ENCODE results near the gene GGTLC1.
A peak's percentile ranks its signal among the peaks of the same experiment; 100 is the strongest.
"Not testable (repeated sequence)": the region's sequence is repeated elsewhere in the genome, so short reads cannot be mapped to it uniquely, and the experiment has no call there.

GGTLC1 gene

DNA sequence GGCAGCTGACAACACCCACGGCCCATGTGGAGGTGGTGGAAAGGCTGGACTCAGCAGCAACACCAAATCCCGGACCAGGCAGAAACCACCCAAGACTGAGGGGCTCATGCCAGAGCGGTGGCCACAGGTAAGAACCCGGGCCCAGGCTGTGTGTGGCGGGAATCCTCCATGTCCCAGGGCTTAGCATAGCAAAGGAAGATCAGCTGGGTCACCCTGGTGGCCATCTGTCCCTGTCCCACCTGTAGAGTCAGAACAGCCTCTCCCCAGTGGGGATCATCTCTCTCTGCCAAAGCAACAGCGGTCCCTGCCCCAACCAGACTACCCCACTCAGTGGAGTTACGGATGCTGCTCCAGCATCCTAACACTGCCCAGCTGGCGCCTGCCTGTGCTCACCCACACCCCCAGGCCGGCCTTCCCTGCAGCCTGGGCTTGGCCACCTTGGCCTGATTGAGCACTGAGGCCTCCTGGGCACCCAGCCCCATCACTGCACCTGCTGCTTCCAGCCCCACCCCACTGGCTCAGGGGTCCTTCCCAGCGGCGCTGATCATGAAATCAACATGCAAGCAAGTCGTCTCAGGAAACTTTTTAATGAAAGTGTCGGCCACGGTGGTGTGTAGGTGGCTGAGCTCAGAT is 5.5 kb upstream of the GGTLC1 start:
- DNase-seq = not testable (repeated sequence)

- not testable (repeated sequence) for DNase-seq
These were observed 4.9 kb upstream of the GGTLC1 start for GRCh38 chr20:23993440-23993839.

GRCh38 chr20:23990296-23990695 is 1.7 kb upstream of the GGTLC1 start:
- DNase-seq = not testable (repeated sequence)

- not testable (repeated sequence) for DNase-seq
These were observed 387 bp upstream of the GGTLC1 start for GRCh38 chr20:23988966-23989365.

DNA sequence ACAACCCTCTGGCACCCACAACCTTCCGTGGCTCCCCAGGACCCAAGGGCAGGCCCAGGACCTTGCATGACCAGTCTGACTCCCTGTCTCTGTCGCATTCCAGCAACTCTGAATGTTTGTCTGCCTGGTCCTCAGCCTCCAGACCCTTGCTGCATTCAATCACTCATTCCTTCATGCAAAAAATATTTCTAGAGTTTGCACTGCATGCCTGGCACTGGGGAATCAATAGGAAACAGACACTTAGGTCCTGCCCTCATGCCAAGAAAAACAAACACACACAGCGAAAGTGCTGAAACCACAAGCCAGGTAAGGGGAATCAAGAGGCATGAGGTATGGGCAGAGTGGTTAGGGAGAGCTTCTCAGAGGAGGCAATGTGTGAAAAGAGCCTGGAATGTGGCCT is 1.9 kb downstream of the GGTLC1 start:
- peak; percentile 26 for DNase-seq

DNA sequence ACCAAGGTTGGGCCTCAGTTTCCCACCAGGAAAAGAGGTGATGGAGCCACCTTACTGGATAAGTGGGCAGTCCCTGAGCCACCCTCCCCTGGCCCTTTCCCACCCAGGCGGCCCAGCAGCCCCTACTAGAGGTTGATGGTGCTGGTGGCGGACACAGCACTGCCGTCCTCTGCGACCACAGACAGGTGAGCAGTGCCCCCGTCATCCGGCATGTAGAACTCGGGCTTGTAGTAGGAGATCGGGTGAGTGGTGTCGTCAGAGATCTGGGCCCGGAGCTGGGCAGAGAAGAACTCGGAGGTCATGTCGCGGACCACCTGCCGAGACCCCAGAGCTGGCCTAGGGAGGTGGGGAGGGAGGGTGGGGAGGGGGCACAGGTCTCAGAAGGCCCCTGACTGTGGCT is 2.3 kb downstream of the GGTLC1 start:
- DNase-seq = not testable (repeated sequence)

- not testable (repeated sequence) for DNase-seq
These were observed 2.8 kb downstream of the GGTLC1 start for GRCh38 chr20:23985790-23986225.

GRCh38 chr20:23985066-23985789 is 3.4 kb downstream of the GGTLC1 start:
- DNase-seq = not testable (repeated sequence)

DNA sequence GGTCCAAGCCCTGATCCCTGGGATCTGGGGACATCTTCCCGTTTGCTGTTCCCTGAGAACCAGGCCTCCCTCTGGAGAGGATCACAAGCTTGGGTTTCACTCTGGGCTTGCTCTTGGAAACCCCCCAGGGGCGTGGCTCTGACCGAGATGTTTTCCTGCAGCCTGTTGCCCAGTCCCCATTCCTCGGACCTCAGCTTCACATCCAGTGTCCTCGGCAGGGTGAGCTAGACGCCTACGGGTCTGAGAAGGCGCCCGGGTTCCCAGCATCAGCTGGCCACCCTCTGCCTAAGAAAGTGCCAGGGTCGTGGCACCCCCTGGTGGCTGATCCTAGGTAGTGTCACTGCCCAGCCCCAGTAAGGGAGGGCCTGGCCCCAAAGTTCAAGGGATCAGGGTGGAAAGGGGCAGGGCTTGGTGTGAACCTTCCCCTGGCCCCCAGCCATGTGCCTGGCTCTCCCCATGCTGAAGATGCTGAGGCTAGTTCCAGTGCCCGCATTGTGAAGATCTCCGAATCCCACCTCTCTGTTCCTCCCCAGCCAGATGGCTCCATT is 4.0 kb downstream of the GGTLC1 start:
- not testable (repeated sequence) for DNase-seq

DNA sequence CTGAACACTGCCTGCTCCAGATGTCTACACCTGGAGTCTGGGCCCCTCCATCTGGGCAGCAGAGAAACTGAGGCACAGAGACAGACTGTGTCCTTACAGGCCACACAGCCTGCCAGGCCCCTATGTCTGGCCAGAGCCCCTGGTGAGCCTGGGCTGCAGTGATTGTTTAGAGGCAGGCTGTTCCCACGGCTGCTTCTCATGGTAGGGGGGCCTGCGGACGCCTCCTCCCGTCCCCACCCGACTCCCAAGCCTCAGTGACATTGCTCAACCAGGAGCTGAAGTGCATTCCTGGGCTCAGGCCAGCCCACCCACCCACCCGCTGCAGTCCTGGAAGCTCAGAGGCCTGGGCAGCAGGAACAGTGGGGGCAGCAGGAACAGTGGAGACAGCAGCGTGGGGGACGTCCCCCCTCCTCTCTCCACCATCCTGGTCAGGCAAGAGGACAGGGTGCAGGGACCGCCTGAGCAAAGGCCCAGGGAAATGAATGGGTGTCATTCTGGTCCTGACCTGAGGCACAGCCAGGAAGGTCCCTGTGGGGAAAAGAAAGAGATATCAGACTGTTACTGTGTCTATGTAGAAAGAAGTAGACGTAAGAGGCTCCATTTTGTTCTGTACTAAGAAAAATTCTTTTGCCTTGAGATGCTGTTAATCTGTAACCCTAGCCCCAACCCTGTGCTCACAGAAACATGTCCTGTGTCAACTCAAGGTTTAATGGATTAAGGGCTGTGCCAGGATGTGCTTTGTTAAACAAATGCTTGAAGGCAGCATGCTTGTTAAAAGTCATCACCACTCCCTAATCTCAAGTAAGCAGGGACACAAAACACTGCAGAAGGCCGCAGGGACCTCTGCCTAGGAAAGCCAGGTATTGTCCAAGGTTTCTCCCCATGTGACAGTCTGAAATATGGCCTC is 6.2 kb downstream of the GGTLC1 start:
- DNase-seq = not testable (repeated sequence)

DNA sequence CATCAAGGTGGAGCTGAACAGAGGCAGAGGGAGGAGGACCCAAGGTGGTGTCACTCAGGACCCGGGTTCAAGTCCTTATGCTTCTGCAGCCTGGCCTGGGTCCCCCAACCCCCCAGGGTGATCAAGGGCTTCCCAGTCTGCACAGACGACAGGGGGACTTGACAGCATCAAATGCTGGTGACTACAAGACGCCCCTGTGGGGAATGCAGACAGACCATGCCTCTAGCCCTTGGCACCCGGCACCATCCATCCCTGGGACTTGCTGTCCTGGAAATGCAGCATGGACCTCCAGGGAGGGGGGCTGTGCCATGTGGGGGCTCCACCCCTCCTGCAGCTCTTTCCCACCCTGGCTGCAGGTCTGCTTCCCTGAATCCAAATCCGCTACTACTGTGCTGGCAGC is 7.1 kb downstream of the GGTLC1 start:
- not testable (repeated sequence) for DNase-seq

DNA sequence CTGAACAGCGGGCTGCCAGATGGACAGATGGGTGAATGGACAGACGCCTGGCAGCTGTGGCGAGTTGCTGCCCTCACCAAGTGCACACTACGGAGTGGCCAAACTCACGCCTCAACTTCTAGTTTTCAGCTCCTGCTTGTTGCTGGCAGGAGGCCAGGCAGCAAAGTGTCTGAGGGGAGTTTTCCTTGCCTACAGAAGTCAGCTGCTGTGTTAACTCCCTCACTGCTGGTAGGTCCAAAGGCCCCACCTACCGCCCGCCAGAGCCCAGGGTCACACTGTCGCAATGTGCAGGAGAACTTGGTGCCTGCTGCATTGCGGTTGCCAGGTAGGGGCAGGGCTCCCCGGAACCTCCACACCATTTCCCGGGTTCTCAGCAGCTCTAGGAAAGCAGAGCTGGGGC is 7.6 kb downstream of the GGTLC1 start:
- not testable (repeated sequence) for DNase-seq

DNA sequence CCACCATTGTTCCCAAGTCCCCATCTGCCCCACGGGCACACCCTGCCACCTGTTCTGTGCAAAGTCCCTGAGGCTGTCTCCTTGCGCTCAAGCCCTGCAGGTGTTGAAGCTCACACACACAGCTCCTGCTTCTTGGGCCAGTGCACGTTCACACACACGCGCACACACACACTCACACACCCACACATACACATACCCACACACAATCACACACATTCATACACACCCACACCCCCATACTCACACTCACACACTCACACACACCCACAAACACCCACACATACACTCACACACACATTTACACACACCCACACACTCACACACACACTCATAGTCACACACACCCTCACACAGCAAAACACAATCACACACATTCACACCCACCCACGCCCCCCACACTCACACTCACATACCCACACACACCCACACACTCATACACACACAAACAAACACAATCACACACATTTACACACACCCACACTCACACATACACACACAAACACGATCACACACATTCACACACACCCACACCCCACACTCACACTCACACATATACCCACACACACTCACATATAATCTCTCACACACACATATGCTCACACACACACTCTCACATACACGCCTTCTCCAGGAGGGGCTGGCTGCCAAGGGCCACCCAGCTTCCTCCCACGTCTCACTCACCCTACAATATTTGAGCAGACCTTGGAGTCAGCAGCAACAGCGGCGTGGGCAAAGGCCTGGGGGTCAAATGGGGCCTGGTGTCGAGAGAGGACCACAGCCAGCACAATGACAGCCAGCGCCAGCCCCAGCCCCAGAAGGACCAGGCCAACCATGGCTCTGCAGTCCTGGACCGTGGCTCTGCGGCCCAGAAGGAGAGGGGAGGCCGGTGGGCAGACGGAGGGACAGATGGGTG is 8.4 kb downstream of the GGTLC1 start:
- not testable (repeated sequence) for DNase-seq

GRCh38 chr20:23979380-23979779 is 9.2 kb downstream of the GGTLC1 start:
- DNase-seq = not testable (repeated sequence)

- DNase-seq = not testable (repeated sequence)
These were observed 10.1 kb downstream of the GGTLC1 start for GRCh38 chr20:23978457-23978856.

GRCh38 chr20:23974966-23975365 is 13.6 kb downstream of the GGTLC1 start:
- DNase-seq = no peak

DNA sequence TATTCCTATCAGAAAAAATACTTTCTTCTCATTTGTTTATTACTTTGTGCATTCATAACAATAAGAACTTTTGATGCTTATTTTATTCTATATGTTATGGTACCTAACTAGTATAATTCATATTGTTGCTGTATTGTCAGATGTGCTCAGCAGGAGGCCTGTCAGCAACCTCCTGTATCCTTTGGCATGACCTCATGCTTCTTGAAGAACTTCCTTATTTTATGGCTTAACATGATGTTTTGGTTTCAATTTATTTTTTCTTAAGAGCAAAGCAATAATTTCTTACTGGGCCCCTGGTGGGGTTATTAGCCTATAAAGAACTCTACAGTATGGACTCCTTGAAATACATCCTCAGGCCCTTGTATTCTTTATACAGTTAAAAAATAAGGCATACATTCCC is 17.3 kb downstream of the GGTLC1 start:
- no peak for DNase-seq

DNA sequence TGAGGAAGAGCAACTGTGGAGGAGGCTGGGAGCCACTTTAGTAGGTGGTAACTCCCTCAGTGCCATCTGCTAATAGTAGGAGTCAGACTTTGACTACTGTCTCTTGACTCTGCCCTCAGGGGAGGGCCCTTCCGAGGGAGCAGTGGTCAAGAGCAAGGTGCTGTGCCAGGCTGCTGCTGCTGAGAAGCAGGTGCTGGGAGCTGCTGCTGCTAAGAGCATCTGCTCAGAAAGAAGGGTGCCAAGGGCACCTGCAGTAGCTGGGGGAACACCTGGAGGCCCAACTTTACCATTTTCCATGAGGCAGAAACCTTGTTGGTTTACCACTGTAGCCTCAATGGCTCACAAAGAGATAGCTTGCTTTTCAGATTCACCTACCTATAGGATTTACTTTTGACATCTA is 18.5 kb downstream of the GGTLC1 start:
- DNase-seq = no peak

GRCh38 chr20:23967616-23967979 is 21.0 kb downstream of the GGTLC1 start:
- DNase-seq = no peak

DNA sequence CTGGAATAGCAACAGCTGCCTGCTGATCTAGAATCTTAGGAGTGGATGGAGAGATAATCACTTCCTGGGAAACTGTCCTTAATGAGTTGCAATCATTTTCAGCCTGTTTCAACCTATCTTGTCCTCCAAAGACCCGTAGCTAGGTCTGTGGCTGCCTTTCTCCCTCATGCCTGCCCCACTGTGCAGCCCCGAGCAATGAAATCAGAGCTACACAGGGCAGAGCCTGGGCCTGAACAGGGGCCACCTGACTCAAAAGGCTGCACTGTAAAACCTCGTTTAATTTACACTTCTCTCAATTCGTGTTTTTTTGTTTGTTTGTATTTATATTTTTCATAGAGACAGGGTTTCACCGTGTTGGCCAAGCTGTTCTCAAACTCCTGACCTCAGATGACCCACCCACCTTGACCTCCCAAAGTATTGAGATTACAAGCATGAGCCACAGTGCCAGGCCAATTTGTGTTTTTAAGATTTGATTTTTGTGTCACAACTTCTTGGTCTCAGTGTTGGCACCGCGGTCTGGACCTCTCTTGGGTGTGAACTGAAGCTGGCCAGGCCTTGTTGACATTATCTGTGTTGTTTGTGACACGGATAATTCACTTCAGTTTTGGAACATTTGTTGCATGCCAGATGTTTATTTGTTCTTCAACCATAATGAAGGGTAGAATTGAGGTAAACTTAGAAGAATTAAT is 21.5 kb downstream of the GGTLC1 start:
- DNase-seq = no peak

- no peak for DNase-seq
These were observed 22.3 kb downstream of the GGTLC1 start for GRCh38 chr20:23966298-23966697.
